ENCODE measurements around the gene MFN2.

Gene MFN2

GRCh38 chr1:11948822-11949458 lies 31.3 kb upstream of the MFN2 start:
- no peaks in the 10 kb centered on the region for H3K4me1 Mint-ChIP-seq (ENCODE audit: low read depth)
- no peak overlapping the region for H3K4me3 Mint-ChIP-seq

GRCh38 chr1:11951901-11952300 lies 28.3 kb upstream of the MFN2 start:
- no peak overlapping the region for H3K4me3 Mint-ChIP-seq
- peaks cover 10% of the 10 kb centered on the region for H3K36me3 Mint-ChIP-seq (ENCODE audit: low read depth)
- H3K27me3 Mint-ChIP-seq (ENCODE audit: low read depth): no peaks in the 10 kb centered on the region
- H3K27ac Mint-ChIP-seq: no peak overlapping the region
- H3K9me3 Mint-ChIP-seq: no peaks in the 10 kb centered on the region
- H3K4me1 Mint-ChIP-seq (ENCODE audit: low read depth): no peaks in the 10 kb centered on the region

More at GRCh38 chr1:11948822-11949458, 31.3 kb upstream of the MFN2 start:
- no peaks in the 10 kb centered on the region for H3K27me3 Mint-ChIP-seq (ENCODE audit: low read depth)
- no peak overlapping the region for H3K27ac Mint-ChIP-seq
- H3K9me3 Mint-ChIP-seq: peaks cover 6% of the 10 kb centered on the region
- peaks cover 17% of the 10 kb centered on the region for H3K36me3 Mint-ChIP-seq (ENCODE audit: low read depth)

- no peaks in the 10 kb centered on the region for H3K9me3 Mint-ChIP-seq
- H3K27ac Mint-ChIP-seq: no peak overlapping the region
- no peaks in the 10 kb centered on the region for H3K4me1 Mint-ChIP-seq (ENCODE audit: low read depth)
- no peak overlapping the region for H3K4me3 Mint-ChIP-seq
- peaks cover 10% of the 10 kb centered on the region for H3K36me3 Mint-ChIP-seq (ENCODE audit: low read depth)
- no peaks in the 10 kb centered on the region for H3K27me3 Mint-ChIP-seq (ENCODE audit: low read depth)
Measured at GRCh38 chr1:11952455-11953109, 27.7 kb upstream of the MFN2 start.

GRCh38 chr1:11955221-11955620 lies 25.0 kb upstream of the MFN2 start:
- peaks cover 6% of the 10 kb centered on the region for H3K36me3 Mint-ChIP-seq (ENCODE audit: low read depth)
- no peaks in the 10 kb centered on the region for H3K4me1 Mint-ChIP-seq (ENCODE audit: low read depth)
- H3K27ac Mint-ChIP-seq: no peak overlapping the region
- H3K9me3 Mint-ChIP-seq: no peaks in the 10 kb centered on the region
- H3K4me3 Mint-ChIP-seq: no peak overlapping the region
- H3K27me3 Mint-ChIP-seq (ENCODE audit: low read depth): no peaks in the 10 kb centered on the region

GRCh38 chr1:11957398-11957797 lies 22.8 kb upstream of the MFN2 start:
- H3K36me3 Mint-ChIP-seq (ENCODE audit: low read depth): no peaks in the 10 kb centered on the region
- H3K27me3 Mint-ChIP-seq (ENCODE audit: low read depth): no peaks in the 10 kb centered on the region
- no peak overlapping the region for H3K27ac Mint-ChIP-seq
- no peak overlapping the region for H3K4me3 Mint-ChIP-seq
- no peaks in the 10 kb centered on the region for H3K4me1 Mint-ChIP-seq (ENCODE audit: low read depth)
- H3K9me3 Mint-ChIP-seq: no peaks in the 10 kb centered on the region

GRCh38 chr1:11957897-11958296 lies 22.3 kb upstream of the MFN2 start:
- H3K27me3 Mint-ChIP-seq (ENCODE audit: low read depth): no peaks in the 10 kb centered on the region
- H3K9me3 Mint-ChIP-seq: no peaks in the 10 kb centered on the region

GRCh38 chr1:11960276-11960675 lies 20.0 kb upstream of the MFN2 start:
- no peak overlapping the region for H3K4me3 Mint-ChIP-seq
- H3K4me1 Mint-ChIP-seq (ENCODE audit: low read depth): no peaks in the 10 kb centered on the region
- H3K27me3 Mint-ChIP-seq (ENCODE audit: low read depth): no peaks in the 10 kb centered on the region
- H3K27ac Mint-ChIP-seq: no peak overlapping the region
- H3K36me3 Mint-ChIP-seq (ENCODE audit: low read depth): peaks cover 3% of the 10 kb centered on the region
- H3K9me3 Mint-ChIP-seq: no peaks in the 10 kb centered on the region

More at GRCh38 chr1:11957897-11958296, 22.3 kb upstream of the MFN2 start:
- H3K4me1 Mint-ChIP-seq (ENCODE audit: low read depth): no peaks in the 10 kb centered on the region
- H3K27ac Mint-ChIP-seq: no peak overlapping the region
- no peaks in the 10 kb centered on the region for H3K36me3 Mint-ChIP-seq (ENCODE audit: low read depth)
- H3K4me3 Mint-ChIP-seq: no peak overlapping the region

GRCh38 chr1:11960715-11961114 lies 19.5 kb upstream of the MFN2 start:
- no peaks in the 10 kb centered on the region for H3K9me3 Mint-ChIP-seq
- H3K4me3 Mint-ChIP-seq: no peak overlapping the region
- H3K4me1 Mint-ChIP-seq (ENCODE audit: low read depth): no peaks in the 10 kb centered on the region
- no peaks in the 10 kb centered on the region for H3K27me3 Mint-ChIP-seq (ENCODE audit: low read depth)
- H3K27ac Mint-ChIP-seq: no peak overlapping the region
- H3K36me3 Mint-ChIP-seq (ENCODE audit: low read depth): peaks cover 3% of the 10 kb centered on the region

- no peak overlapping the region for H3K4me3 Mint-ChIP-seq
- peaks cover 3% of the 10 kb centered on the region for H3K36me3 Mint-ChIP-seq (ENCODE audit: low read depth)
- no peaks in the 10 kb centered on the region for H3K4me1 Mint-ChIP-seq (ENCODE audit: low read depth)
- no peaks in the 10 kb centered on the region for H3K27me3 Mint-ChIP-seq (ENCODE audit: low read depth)
- no peak overlapping the region for H3K27ac Mint-ChIP-seq
- H3K9me3 Mint-ChIP-seq: no peaks in the 10 kb centered on the region
Measured at GRCh38 chr1:11961230-11961629, 19.0 kb upstream of the MFN2 start.

- H3K4me1 Mint-ChIP-seq (ENCODE audit: low read depth): peaks cover 2% of the 10 kb centered on the region
- H3K27me3 Mint-ChIP-seq (ENCODE audit: low read depth): no peaks in the 10 kb centered on the region
- H3K9me3 Mint-ChIP-seq: no peaks in the 10 kb centered on the region
- no peak overlapping the region for H3K4me3 Mint-ChIP-seq
- H3K36me3 Mint-ChIP-seq (ENCODE audit: low read depth): peaks cover 8% of the 10 kb centered on the region
- no peak overlapping the region for H3K27ac Mint-ChIP-seq
Measured at GRCh38 chr1:11963622-11964021, 16.6 kb upstream of the MFN2 start.

GRCh38 chr1:11964656-11965055 lies 15.6 kb upstream of the MFN2 start:
- H3K4me3 Mint-ChIP-seq: no peak overlapping the region
- no peaks in the 10 kb centered on the region for H3K27me3 Mint-ChIP-seq (ENCODE audit: low read depth)
- peaks cover 2% of the 10 kb centered on the region for H3K4me1 Mint-ChIP-seq (ENCODE audit: low read depth)
- H3K36me3 Mint-ChIP-seq (ENCODE audit: low read depth): peaks cover 8% of the 10 kb centered on the region
- H3K9me3 Mint-ChIP-seq: no peaks in the 10 kb centered on the region
- H3K27ac Mint-ChIP-seq: no peak overlapping the region

- Mint-ChIP-seq H3K4me1 (ENCODE audit: low read depth) (peaks cover 7% of the 10 kb centered on the region), H3K27ac (no peak overlapping the region), H3K4me3 (no peak overlapping the region), H3K36me3 (ENCODE audit: low read depth) (peaks cover 8% of the 10 kb centered on the region), H3K27me3 (ENCODE audit: low read depth) (no peaks in the 10 kb centered on the region), H3K9me3 (no peaks in the 10 kb centered on the region)
Measured at GRCh38 chr1:11967028-11967547, 13.2 kb upstream of the MFN2 start.

- Mint-ChIP-seq H3K36me3 (ENCODE audit: low read depth) (peaks cover 17% of the 10 kb centered on the region), H3K27me3 (ENCODE audit: low read depth) (no peaks in the 10 kb centered on the region), H3K9me3 (no peaks in the 10 kb centered on the region), H3K4me3 (no peak overlapping the region), H3K4me1 (ENCODE audit: low read depth) (peaks cover 28% of the 10 kb centered on the region), H3K27ac (no peak overlapping the region)
Measured at GRCh38 chr1:11970441-11971185, 9.6 kb upstream of the MFN2 start.

GRCh38 chr1:11977625-11978024 lies 2.6 kb upstream of the MFN2 start:
- Mint-ChIP-seq H3K4me3 (no peak overlapping the region), H3K27me3 (ENCODE audit: low read depth) (no peaks in the 10 kb centered on the region), H3K9me3 (no peaks in the 10 kb centered on the region), H3K27ac (no peak overlapping the region), H3K36me3 (ENCODE audit: low read depth) (peaks cover 17% of the 10 kb centered on the region), H3K4me1 (ENCODE audit: low read depth) (peaks cover 39% of the 10 kb centered on the region)

- Mint-ChIP-seq H3K27me3 (ENCODE audit: low read depth) (no peaks in the 10 kb centered on the region), H3K4me1 (ENCODE audit: low read depth) (peaks cover 34% of the 10 kb centered on the region), H3K27ac (no peak overlapping the region), H3K36me3 (ENCODE audit: low read depth) (peaks cover 13% of the 10 kb centered on the region), H3K4me3 (no peak overlapping the region), H3K9me3 (no peaks in the 10 kb centered on the region)
Measured at GRCh38 chr1:11978301-11978700, 1.9 kb upstream of the MFN2 start.

Measured in T-helper 1 cell treated with Interleukin-12 subunit alpha and Interleukin-12 subunit beta and Interleukin-4 antibody, amounts not matched to agents 30 μg/mL and 1 μg/mL, for 36 hours (primary cell).